Effector memory CD8-positive, alpha-beta T cell (primary cell): ENCODE results near the gene LDLRAD3.

ENCODE experiments used
- ATAC-seq: fragments of 150-1000 bp; cut with Tn5 transposase; replicated peaks from 2 replicates; pipeline ENCODE4 v1.10.0; 2021; ENCODE audit warnings: mild to moderate bottlenecking, moderate library complexity
- DNase-seq, 3 experiments: peaks; one replicate each; pipeline ENCODE4 v3.0.0; 2021
- H3K27ac Mint-ChIP-seq, 2 donors: one replicate each; pipeline ENCODE4 v1.8.0; 2022; ENCODE audit warnings: mild to moderate bottlenecking in 2 of 2, mixed read lengths in 2 of 2, moderate library complexity in 2 of 2
- H3K27me3 Mint-ChIP-seq, 2 donors: one replicate each; pipeline ENCODE4 v1.8.0; 2022; ENCODE audit warnings: mixed read lengths in 2 of 2
- H3K36me3 Mint-ChIP-seq: one replicate; pipeline ENCODE4 v1.8.0; 2022; ENCODE audit warnings: mild to moderate bottlenecking, moderate library complexity, mixed read lengths; ENCODE audit not compliant: insufficient read depth
- H3K4me1 Mint-ChIP-seq, 2 donors: one replicate each; pipeline ENCODE4 v1.8.0; 2022; ENCODE audit warnings: low read depth in 2 of 2, mixed read lengths in 2 of 2
- H3K4me3 Mint-ChIP-seq, 2 donors: one replicate each; pipeline ENCODE4 v1.8.0; 2022; ENCODE audit warnings: mild to moderate bottlenecking in 2 of 2, mixed read lengths in 2 of 2, moderate library complexity in 2 of 2
- H3K9me3 Mint-ChIP-seq, 2 donors: one replicate each; pipeline ENCODE4 v1.8.0; 2022; ENCODE audit warnings: mixed read lengths in 2 of 2

The LDLRAD3 gene

GRCh38 chr11:36046932-36047331 is 103.1 kb downstream of the LDLRAD3 start:
- Mint-ChIP-seq H3K4me3 (no peak overlapping the region), H3K4me1 (no peaks in the 10 kb centered on the region), H3K27me3 (peaks cover 14 to 45% of the 10 kb centered on the region in 2 donors), H3K36me3 (no peaks in the 10 kb centered on the region), H3K27ac (no peak overlapping the region), H3K9me3 (no peaks in the 10 kb centered on the region)
- ATAC-seq (no peak), DNase-seq (no peak)

GRCh38 chr11:36047344-36047743 is 103.5 kb downstream of the LDLRAD3 start:
- H3K36me3 Mint-ChIP-seq: no peaks in the 10 kb centered on the region
- ATAC-seq (no peak), DNase-seq (no peak)
- H3K4me3 Mint-ChIP-seq: no peak overlapping the region
- H3K27me3 Mint-ChIP-seq: peaks cover 18 to 43% of the 10 kb centered on the region in 2 donors
- H3K27ac Mint-ChIP-seq: no peak overlapping the region
- no peaks in the 10 kb centered on the region for H3K4me1 Mint-ChIP-seq
- H3K9me3 Mint-ChIP-seq: no peaks in the 10 kb centered on the region

- no peaks in the 10 kb centered on the region for H3K9me3 Mint-ChIP-seq
- H3K36me3 Mint-ChIP-seq: no peaks in the 10 kb centered on the region
- DNase-seq: no peak
- ATAC-seq: no peak
- H3K4me3 Mint-ChIP-seq: no peak overlapping the region
- H3K4me1 Mint-ChIP-seq: no peaks in the 10 kb centered on the region
- peaks cover 18 to 43% of the 10 kb centered on the region in 2 donors for H3K27me3 Mint-ChIP-seq
- no peak overlapping the region for H3K27ac Mint-ChIP-seq
Observed at GRCh38 chr11:36048496-36049247, 104.8 kb downstream of the LDLRAD3 start.

GRCh38 chr11:36051235-36052144 is 107.6 kb downstream of the LDLRAD3 start:
- no peak for DNase-seq

GRCh38 chr11:36053281-36053680 is 109.4 kb downstream of the LDLRAD3 start:
- Mint-ChIP-seq H3K4me1 (no peaks in the 10 kb centered on the region), H3K27ac (no peak overlapping the region)

More at GRCh38 chr11:36051235-36052144, 107.6 kb downstream of the LDLRAD3 start:
- Mint-ChIP-seq H3K36me3 (no peaks in the 10 kb centered on the region), H3K4me3 (no peak overlapping the region), H3K27ac (no peak overlapping the region), H3K27me3 (peaks cover 18 to 43% of the 10 kb centered on the region in 2 donors), H3K4me1 (no peaks in the 10 kb centered on the region), H3K9me3 (peaks cover 5 to 10% of the 10 kb centered on the region in 2 donors)
- ATAC-seq: no peak

DNA sequence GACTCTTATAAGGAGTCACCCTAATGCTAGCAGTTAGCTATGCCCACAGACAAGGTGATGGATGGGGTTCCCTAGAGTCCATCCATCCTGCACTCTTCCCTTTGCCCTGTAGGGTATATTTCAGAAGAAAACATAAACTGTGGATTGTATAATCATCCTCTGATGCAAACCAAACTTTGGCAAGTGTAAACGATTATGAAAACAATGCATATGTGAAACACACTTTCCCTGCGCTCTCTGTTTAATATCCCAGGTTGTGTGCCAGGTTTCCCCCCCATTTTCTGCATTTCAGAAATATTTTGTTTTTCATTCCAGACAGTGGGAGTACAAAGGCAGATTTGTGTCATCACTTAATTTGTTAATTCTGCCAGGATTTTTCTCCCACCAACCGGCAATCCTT is 110.0 kb downstream of the LDLRAD3 start:
- ATAC-seq (no peak), DNase-seq (no peak)
- H3K4me3 Mint-ChIP-seq: no peak overlapping the region
- peaks cover 25 to 39% of the 10 kb centered on the region in 2 donors for H3K27me3 Mint-ChIP-seq
- no peak overlapping the region for H3K27ac Mint-ChIP-seq
- no peaks in the 10 kb centered on the region for H3K4me1 Mint-ChIP-seq
- H3K36me3 Mint-ChIP-seq: no peaks in the 10 kb centered on the region
- H3K9me3 Mint-ChIP-seq: peaks cover 5 to 10% of the 10 kb centered on the region in 2 donors

More at GRCh38 chr11:36053281-36053680, 109.4 kb downstream of the LDLRAD3 start:
- ATAC-seq (no peak), DNase-seq (no peak)
- peaks cover 21 to 41% of the 10 kb centered on the region in 2 donors for H3K27me3 Mint-ChIP-seq
- peaks cover 5 to 10% of the 10 kb centered on the region in 2 donors for H3K9me3 Mint-ChIP-seq
- H3K4me3 Mint-ChIP-seq: no peak overlapping the region
- H3K36me3 Mint-ChIP-seq: no peaks in the 10 kb centered on the region

DNA sequence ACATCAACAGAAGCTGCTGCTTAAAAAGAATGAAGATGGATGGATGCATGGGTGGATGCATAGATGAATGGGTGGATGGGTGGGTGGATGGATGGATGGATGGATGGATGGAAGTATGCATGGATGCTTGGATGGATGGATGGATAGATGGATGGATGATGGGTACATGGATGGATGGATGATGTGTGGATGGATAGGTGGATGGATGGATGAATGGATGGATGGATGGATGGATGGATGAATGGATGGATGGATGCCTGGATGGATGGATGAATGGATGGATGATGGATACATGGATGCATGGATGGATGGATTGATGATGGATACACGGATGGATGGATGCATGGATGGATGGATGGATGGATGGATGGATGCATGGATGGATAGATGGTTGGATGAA is 110.8 kb downstream of the LDLRAD3 start:
- Mint-ChIP-seq H3K4me3 (no peak overlapping the region), H3K4me1 (no peaks in the 10 kb centered on the region), H3K27me3 (peaks cover 25 to 40% of the 10 kb centered on the region in 2 donors), H3K27ac (no peak overlapping the region), H3K9me3 (peaks cover 8 to 13% of the 10 kb centered on the region in 2 donors), H3K36me3 (no peaks in the 10 kb centered on the region)
- ATAC-seq (no peak), DNase-seq (no peak)

DNA sequence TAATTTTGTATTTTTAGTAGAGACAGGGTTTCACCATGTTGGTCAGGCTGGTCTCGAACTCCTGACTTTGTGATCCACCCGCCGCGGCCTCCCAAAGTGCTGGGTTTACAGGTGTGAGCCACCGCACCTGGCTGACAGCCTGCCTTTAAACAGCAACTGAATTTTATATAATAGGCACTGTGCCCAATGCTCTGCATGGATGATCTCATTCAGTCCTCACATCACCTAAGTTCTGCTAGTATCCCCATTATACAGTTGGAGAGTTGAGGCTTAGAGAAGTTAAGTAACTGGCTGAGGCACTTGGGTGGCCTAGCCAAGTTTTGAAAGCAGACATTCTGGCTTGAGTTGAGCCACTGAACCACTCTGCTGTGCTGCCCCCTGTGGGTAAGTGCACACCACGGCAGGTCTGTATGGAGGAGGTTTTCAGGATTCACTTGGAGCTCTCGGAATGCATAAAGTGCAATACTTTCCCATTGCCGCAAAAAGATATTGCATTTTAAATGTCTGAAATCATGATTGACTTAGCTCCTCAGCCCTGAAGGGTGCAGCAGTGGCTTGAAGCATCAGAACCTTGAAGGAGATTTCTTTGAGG is 112.4 kb downstream of the LDLRAD3 start:
- Mint-ChIP-seq H3K4me3 (no peak overlapping the region), H3K9me3 (peaks cover 10 to 17% of the 10 kb centered on the region in 2 donors), H3K27ac (no peak overlapping the region), H3K36me3 (no peaks in the 10 kb centered on the region), H3K4me1 (no peaks in the 10 kb centered on the region), H3K27me3 (peaks cover 18 to 27% of the 10 kb centered on the region in 2 donors)
- ATAC-seq (no peak), DNase-seq (no peak)

DNA sequence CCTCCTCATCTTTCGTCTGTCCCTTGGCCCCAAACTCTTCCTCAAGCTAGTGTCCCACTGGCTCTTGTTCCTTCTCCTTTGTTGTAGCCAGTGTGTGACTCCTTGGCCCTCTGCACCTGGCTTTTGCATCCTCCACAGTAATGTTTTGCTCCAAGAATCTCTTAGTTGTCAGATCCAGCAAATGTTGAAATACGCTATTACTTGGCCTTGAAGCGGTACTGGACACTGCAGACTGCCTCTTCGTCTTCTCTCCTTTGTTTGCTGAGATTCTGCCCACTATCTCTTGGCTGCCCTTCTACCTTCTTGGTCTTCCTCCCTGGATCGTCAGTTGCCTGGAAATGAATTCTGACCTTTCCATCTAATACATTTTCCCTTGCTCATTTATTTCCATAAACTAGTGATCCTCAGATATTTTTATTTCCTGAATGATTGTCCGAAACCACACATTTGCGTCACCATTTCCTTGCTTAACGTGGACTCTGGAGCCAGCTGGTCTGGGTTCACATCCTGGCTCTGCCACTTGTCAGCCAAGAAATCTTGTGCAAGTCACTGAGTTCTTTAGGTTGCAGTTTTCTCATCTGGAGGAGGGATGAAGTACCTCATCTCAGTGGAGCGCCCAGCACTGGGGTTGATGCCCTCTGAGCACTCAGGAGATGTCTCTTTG is 113.6 kb downstream of the LDLRAD3 start:
- Mint-ChIP-seq H3K27ac (no peak overlapping the region), H3K27me3 (peaks cover 8 to 20% of the 10 kb centered on the region in 2 donors), H3K36me3 (no peaks in the 10 kb centered on the region), H3K4me1 (no peaks in the 10 kb centered on the region), H3K4me3 (no peak overlapping the region), H3K9me3 (peaks cover 10 to 17% of the 10 kb centered on the region in 2 donors)
- ATAC-seq (no peak), DNase-seq (no peak)

DNA sequence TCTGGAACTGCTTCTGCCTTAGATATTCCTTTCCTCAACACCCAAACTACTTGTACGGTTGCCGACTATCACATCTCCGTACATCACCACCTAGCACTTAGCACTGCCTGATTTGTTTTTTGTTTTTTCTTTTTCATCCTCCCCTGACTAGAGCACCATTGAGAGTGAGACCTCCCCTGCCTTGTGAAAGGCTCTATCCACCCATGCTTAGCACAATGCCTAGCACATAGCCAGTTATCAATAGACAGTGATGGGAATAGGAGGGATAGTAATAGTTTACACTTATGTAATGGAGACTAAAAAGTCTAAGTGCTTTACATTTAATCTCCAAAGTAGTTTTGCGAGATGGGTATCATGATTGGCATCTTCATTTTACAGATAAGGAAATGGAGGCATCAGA is 115.8 kb downstream of the LDLRAD3 start:
- H3K36me3 Mint-ChIP-seq: no peaks in the 10 kb centered on the region
- no peak overlapping the region for H3K27ac Mint-ChIP-seq
- H3K9me3 Mint-ChIP-seq: peaks cover 8 to 12% of the 10 kb centered on the region in 2 donors

GRCh38 chr11:36060926-36061325 is 117.1 kb downstream of the LDLRAD3 start:
- Mint-ChIP-seq H3K4me3 (no peak overlapping the region), H3K4me1 (no peaks in the 10 kb centered on the region), H3K27me3 (peaks cover 14 to 30% of the 10 kb centered on the region in 2 donors), H3K27ac (no peak overlapping the region), H3K36me3 (no peaks in the 10 kb centered on the region), H3K9me3 (peaks cover 5 to 7% of the 10 kb centered on the region in 2 donors)
- no peak for DNase-seq
- ATAC-seq: no peak

More for the DNA sequence above, 115.8 kb downstream of the LDLRAD3 start:
- H3K4me3 Mint-ChIP-seq: no peak overlapping the region
- DNase-seq (no peak), ATAC-seq (no peak)
- no peaks in the 10 kb centered on the region for H3K4me1 Mint-ChIP-seq
- peaks cover 10 to 24% of the 10 kb centered on the region in 2 donors for H3K27me3 Mint-ChIP-seq

GRCh38 chr11:36061471-36061870 is 117.6 kb downstream of the LDLRAD3 start:
- no peaks in the 10 kb centered on the region for H3K4me1 Mint-ChIP-seq
- no peak overlapping the region for H3K4me3 Mint-ChIP-seq
- no peak for DNase-seq
- peaks cover 14 to 35% of the 10 kb centered on the region in 2 donors for H3K27me3 Mint-ChIP-seq
- ATAC-seq: no peak
- H3K9me3 Mint-ChIP-seq: peaks cover 5 to 7% of the 10 kb centered on the region in 2 donors
- no peak overlapping the region for H3K27ac Mint-ChIP-seq
- H3K36me3 Mint-ChIP-seq: no peaks in the 10 kb centered on the region
